Activated CD8-positive, alpha-beta memory T cell treated with anti-CD3 and anti-CD28 coated beads, Interleukin-2, amount 10 ng/mL, durations not matched to agents 7 days and 5 days (primary cell): ENCODE results near the gene PHF8. TPM values are rescaled to one million over a fixed set of nuclear protein-coding genes. Genes with fewer than 3 reads are reported as not detected.
A peak's percentile ranks its signal among the peaks of the same experiment; 100 is the strongest.

Experiments
- ATAC-seq: fragments of 150-1000 bp; cut with Tn5 transposase; one replicate; pipeline ENCODE4 v1.10.0; 2021; ENCODE audit warnings: moderate library complexity
- CTCF ChIA-PET: fragments of 350-600 bp; sonication (Branson Sonifier 250); formaldehyde crosslinking; loops from one replicate; lab custom pipeline; 2021; ENCODE audit warnings: antibody characterized with exemption; lab: Charles Lee
- DNase-seq: peaks from one replicate; pipeline ENCODE4 v3.0.0-alpha.2; 2020
- H3K27ac Mint-ChIP-seq: one replicate; pipeline ENCODE4 v1.8.0; 2021; ENCODE audit warnings: mild to moderate bottlenecking, mixed read lengths
- H3K27me3 Mint-ChIP-seq: one replicate; pipeline ENCODE4 v1.8.0; 2021; ENCODE audit warnings: mixed read lengths
- H3K36me3 Mint-ChIP-seq: one replicate; pipeline ENCODE4 v1.8.0; 2021; ENCODE audit warnings: mild to moderate bottlenecking, mixed read lengths
- H3K4me1 Mint-ChIP-seq: one replicate; pipeline ENCODE4 v1.8.0; 2021; ENCODE audit warnings: mixed read lengths
- H3K4me3 Mint-ChIP-seq: one replicate; pipeline ENCODE4 v1.8.0; 2021; ENCODE audit warnings: mild to moderate bottlenecking, moderate library complexity, mixed read lengths
- H3K9me3 Mint-ChIP-seq: one replicate; pipeline ENCODE4 v1.8.0; 2022; ENCODE audit warnings: low read depth, mixed read lengths
- total RNA-seq, 2 experiments: library from RNA; stranded (reverse); gene quantifications; one replicate each; pipeline ENCODE4 v1.2.3, GENCODE V29; 2021

PHF8 gene
- 10 to 100 TPM; 42.9 to 44.9 TPM for total RNA-seq

DNA sequence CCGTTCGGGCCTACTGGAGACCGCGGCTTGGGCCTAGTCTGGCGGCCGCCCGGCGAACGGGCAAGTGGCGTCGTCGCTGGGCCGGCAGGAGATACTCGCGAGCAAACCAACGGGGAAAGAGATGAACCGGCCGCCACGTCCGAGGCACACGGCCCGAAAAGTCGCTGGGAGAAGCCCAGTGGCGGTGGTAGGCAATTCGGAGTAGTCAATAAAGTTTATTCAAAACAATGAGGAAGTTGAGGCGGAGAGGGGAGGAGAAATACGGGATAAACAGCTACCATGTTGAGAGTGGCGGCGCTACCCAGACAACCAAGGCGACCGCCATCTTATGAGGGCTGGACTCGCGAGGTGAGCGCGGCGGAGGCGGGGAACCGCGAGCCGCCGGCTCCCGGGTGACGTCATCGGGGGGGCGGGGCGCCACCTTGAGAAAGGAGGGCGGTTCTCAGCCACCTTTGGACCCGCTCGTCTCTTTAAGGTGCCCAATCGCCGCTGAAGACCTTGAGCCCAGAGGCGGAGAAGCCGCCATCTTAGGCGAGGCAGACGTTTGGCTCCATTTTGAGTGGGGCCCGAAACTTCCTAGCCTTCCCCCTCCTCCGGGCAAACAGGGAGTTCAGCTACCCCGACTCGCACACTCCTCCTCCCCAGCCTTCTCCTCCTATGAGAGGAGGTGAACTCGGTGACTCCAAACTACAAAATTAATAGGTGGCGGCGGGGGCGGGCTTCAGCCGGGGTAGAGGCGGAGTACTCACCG is at the start of gene PHF8:
Gene PHF8, minus strand, starts transcription at position 348 of the 751 bp plus-strand sequence. CDS start 1,745 bp downstream, outside the sequence.
- Mint-ChIP-seq H3K4me1 (peaks cover 18% of the 10 kb centered on the region), H3K27ac (peak within 1 kb of the TSS; percentile 95), H3K9me3 (no peaks in the 10 kb centered on the region), H3K27me3 (no peaks in the 10 kb centered on the region), H3K4me3 (peak within 1 kb of the TSS; percentile 96), H3K36me3 (peaks cover 10% of the 10 kb centered on the region)
- CTCF ChIA-PET: interaction anchor here (1.2 kb wide), 1 partner anchor 956 kb away, joined by 3 read pairs; the partner anchor contains the start of gene APEX2
- ATAC-seq (peak; percentile 89), DNase-seq (peak; percentile 95)

DNA sequence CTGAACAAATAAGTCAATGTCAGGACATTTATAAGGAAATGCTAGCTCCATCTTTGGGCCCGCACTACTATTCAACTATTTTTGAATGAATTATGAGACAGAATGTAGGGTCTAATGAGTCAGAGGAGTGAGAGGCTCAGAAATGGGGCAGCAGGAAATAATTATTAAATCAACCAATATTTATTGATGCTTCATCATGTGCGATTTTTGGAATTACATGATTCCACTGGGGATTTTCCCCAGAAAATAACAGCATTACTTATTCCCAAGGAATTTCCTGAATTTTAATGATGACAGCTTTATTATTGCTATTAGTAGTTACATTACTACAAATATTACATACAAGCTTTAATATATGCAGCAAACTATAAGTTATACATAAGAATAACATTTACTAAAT is 49.3 kb upstream of the PHF8 start:
- Mint-ChIP-seq H3K9me3 (no peaks in the 10 kb centered on the region), H3K4me1 (no peaks in the 10 kb centered on the region), H3K27ac (no peak overlapping the region), H3K27me3 (no peaks in the 10 kb centered on the region), H3K36me3 (no peaks in the 10 kb centered on the region), H3K4me3 (no peak overlapping the region)
- CTCF ChIA-PET: no interaction called here
- ATAC-seq: no peak
- DNase-seq: no peak

- no peak overlapping the region for H3K4me3 Mint-ChIP-seq
- H3K27me3 Mint-ChIP-seq: no peaks in the 10 kb centered on the region
- ATAC-seq (no peak), DNase-seq (no peak)
- H3K4me1 Mint-ChIP-seq: no peaks in the 10 kb centered on the region
- H3K27ac Mint-ChIP-seq: no peak overlapping the region
- no peaks in the 10 kb centered on the region for H3K36me3 Mint-ChIP-seq
- H3K9me3 Mint-ChIP-seq: no peaks in the 10 kb centered on the region
- CTCF ChIA-PET: no interaction called here
These were observed 48.9 kb upstream of the PHF8 start for GRCh38 chrX:54093159-54093558.

- Mint-ChIP-seq H3K27ac (no peak overlapping the region), H3K27me3 (no peaks in the 10 kb centered on the region), H3K36me3 (peaks cover 1% of the 10 kb centered on the region), H3K9me3 (no peaks in the 10 kb centered on the region), H3K4me3 (no peak overlapping the region), H3K4me1 (no peaks in the 10 kb centered on the region)
- DNase-seq: no peak
- CTCF ChIA-PET: no interaction called here
- ATAC-seq: no peak
These were observed 46.6 kb upstream of the PHF8 start for GRCh38 chrX:54090880-54091279.

- no peak for DNase-seq
- no peak overlapping the region for H3K27ac Mint-ChIP-seq
- CTCF ChIA-PET: no interaction called here
- no peaks in the 10 kb centered on the region for H3K27me3 Mint-ChIP-seq
- H3K9me3 Mint-ChIP-seq: no peaks in the 10 kb centered on the region
- no peaks in the 10 kb centered on the region for H3K4me1 Mint-ChIP-seq
- no peak for ATAC-seq
- no peak overlapping the region for H3K4me3 Mint-ChIP-seq
- peaks cover 2% of the 10 kb centered on the region for H3K36me3 Mint-ChIP-seq
These were observed 44.9 kb upstream of the PHF8 start for GRCh38 chrX:54089191-54089590.

- Mint-ChIP-seq H3K9me3 (no peaks in the 10 kb centered on the region), H3K36me3 (peaks cover 2% of the 10 kb centered on the region), H3K4me3 (no peak overlapping the region), H3K27ac (no peak overlapping the region), H3K27me3 (no peaks in the 10 kb centered on the region), H3K4me1 (no peaks in the 10 kb centered on the region)
- DNase-seq: no peak
- no peak for ATAC-seq
- CTCF ChIA-PET: interaction anchor here (1.3 kb wide), 1 partner anchor 45 kb away, joined by 3 read pairs; no protein-coding TSS in a partner anchor
These were observed 43.4 kb upstream of the PHF8 start for GRCh38 chrX:54087661-54088060.

DNA sequence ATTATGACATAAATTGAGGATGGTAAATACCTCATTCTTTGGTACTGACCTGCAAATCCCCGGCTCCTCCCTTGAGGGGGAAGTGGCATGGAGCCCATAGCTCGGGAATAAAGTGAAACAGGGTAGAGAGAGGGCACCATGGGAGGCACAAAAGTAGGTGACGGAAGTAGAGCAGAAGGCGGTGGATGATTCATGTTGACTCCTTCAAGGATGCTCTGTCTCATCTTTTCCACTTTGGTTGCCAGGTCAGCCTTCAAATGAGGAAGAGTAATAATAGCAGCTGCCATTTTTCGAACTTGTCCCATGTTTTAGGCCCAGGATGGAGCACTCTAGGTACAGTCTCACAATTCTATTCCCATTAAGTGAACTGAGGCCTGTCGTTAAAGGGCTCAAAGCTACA is 41.4 kb upstream of the PHF8 start:
- H3K4me3 Mint-ChIP-seq: no peak overlapping the region
- no peak overlapping the region for H3K27ac Mint-ChIP-seq
- H3K9me3 Mint-ChIP-seq: no peaks in the 10 kb centered on the region
- ATAC-seq: no peak
- no peaks in the 10 kb centered on the region for H3K27me3 Mint-ChIP-seq
- H3K36me3 Mint-ChIP-seq: peaks cover 2% of the 10 kb centered on the region
- DNase-seq: no peak
- no peaks in the 10 kb centered on the region for H3K4me1 Mint-ChIP-seq
- CTCF ChIA-PET: no interaction called here

DNA sequence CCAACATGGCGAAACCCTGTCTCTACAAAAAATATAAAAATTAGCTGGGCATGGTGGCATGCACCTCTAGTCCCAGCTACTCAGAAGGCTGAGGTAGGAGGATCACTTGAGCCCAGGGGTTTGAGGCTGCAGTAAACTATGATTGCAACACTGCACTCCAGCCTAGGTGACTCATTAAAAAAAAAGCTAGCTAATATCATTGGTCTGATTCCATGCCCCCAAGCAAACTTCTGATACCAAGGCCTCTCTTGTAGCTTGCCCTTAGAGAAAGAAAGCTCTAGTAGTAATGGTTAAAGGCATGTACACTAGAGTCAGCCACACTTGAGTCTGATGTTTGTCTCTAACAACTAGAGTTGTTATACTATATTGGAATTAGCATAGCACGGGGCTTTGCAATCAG is 32.6 kb upstream of the PHF8 start:
- H3K9me3 Mint-ChIP-seq: no peaks in the 10 kb centered on the region
- CTCF ChIA-PET: no interaction called here
- no peak for ATAC-seq

DNA sequence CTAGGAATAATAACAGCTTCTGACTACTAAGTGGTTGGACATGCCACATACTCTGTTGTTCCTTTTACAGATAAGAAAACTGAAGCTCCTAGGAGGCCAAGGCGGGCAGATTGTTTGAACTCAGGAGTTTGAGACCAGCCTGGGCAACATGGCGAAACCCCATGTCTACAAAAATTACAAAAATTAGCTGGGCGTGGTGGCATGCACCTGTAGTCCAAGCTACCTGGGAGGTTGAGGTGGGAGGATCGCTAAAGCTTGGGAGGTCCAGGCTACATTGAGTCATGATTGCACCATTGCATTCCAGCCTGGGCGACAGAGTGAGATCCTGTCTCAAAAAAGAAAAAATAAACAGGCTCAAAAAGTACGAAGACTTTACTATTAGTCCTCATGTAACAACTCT is 30.6 kb upstream of the PHF8 start:
- no peaks in the 10 kb centered on the region for H3K27me3 Mint-ChIP-seq
- ATAC-seq: no peak

More for the DNA sequence above, 32.6 kb upstream of the PHF8 start:
- no peaks in the 10 kb centered on the region for H3K36me3 Mint-ChIP-seq
- no peak for DNase-seq
- H3K27me3 Mint-ChIP-seq: no peaks in the 10 kb centered on the region
- no peak overlapping the region for H3K4me3 Mint-ChIP-seq
- no peak overlapping the region for H3K27ac Mint-ChIP-seq
- H3K4me1 Mint-ChIP-seq: no peaks in the 10 kb centered on the region

GRCh38 chrX:54067766-54068165 is 23.5 kb upstream of the PHF8 start:
- no peaks in the 10 kb centered on the region for H3K27me3 Mint-ChIP-seq
- DNase-seq: no peak
- CTCF ChIA-PET: no interaction called here
- H3K9me3 Mint-ChIP-seq: no peaks in the 10 kb centered on the region
- no peaks in the 10 kb centered on the region for H3K36me3 Mint-ChIP-seq
- no peak overlapping the region for H3K4me3 Mint-ChIP-seq
- H3K27ac Mint-ChIP-seq: no peak overlapping the region
- no peaks in the 10 kb centered on the region for H3K4me1 Mint-ChIP-seq
- ATAC-seq: no peak

More for the DNA sequence above, 30.6 kb upstream of the PHF8 start:
- Mint-ChIP-seq H3K9me3 (no peaks in the 10 kb centered on the region), H3K4me1 (no peaks in the 10 kb centered on the region), H3K4me3 (no peak overlapping the region), H3K27ac (no peak overlapping the region), H3K36me3 (no peaks in the 10 kb centered on the region)
- DNase-seq: no peak
- CTCF ChIA-PET: no interaction called here

DNA sequence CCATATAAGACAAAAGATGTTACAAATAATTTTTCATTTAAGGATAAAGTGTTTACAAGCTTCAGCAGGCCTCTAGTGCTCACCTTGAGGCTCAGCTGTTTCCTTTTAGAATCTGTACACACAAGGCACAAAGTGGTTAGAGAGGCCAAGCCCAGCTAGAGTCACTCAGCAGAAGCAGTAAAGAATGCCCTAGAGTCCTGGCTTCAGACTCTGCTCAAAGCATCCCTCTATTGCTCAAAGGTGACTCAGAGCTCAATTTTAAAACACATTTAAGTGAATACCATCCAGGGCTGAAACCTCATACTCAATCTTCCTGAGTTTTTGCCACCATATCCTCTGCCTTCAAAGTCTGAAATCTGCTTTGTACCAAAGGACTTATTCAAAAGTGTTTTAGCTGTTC is 22.6 kb upstream of the PHF8 start:
- Mint-ChIP-seq H3K4me3 (no peak overlapping the region), H3K27me3 (no peaks in the 10 kb centered on the region), H3K27ac (no peak overlapping the region), H3K4me1 (no peaks in the 10 kb centered on the region), H3K36me3 (no peaks in the 10 kb centered on the region), H3K9me3 (no peaks in the 10 kb centered on the region)
- no peak for DNase-seq
- ATAC-seq: no peak
- CTCF ChIA-PET: no interaction called here

DNA sequence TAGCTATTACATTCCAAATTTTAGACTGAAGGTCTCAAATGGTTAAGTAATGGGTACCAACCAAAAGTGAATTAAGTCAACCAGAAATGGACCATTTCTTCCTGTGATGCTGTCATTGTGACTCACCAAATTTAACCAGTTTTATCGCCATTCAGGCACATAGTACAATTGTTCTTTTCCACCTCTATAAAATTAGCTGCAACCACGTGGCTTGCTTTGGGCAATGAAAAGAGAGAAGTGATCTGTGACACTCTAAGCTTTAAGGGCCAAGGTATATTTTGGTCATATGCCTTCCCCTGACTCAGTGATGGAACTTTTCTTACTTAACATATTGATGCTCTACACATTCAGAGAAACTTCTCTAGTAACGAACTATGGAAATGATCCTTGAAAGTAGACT is 20.3 kb upstream of the PHF8 start:
- no peaks in the 10 kb centered on the region for H3K4me1 Mint-ChIP-seq
- CTCF ChIA-PET: no interaction called here
- DNase-seq: no peak
- H3K27ac Mint-ChIP-seq: no peak overlapping the region
- no peaks in the 10 kb centered on the region for H3K36me3 Mint-ChIP-seq
- H3K27me3 Mint-ChIP-seq: no peaks in the 10 kb centered on the region
- no peak overlapping the region for H3K4me3 Mint-ChIP-seq
- no peak for ATAC-seq
- no peaks in the 10 kb centered on the region for H3K9me3 Mint-ChIP-seq

- Mint-ChIP-seq H3K9me3 (no peaks in the 10 kb centered on the region), H3K27ac (no peak overlapping the region), H3K27me3 (no peaks in the 10 kb centered on the region), H3K36me3 (no peaks in the 10 kb centered on the region), H3K4me1 (no peaks in the 10 kb centered on the region), H3K4me3 (no peak overlapping the region)
- DNase-seq (no peak), ATAC-seq (no peak)
- CTCF ChIA-PET: no interaction called here
These were observed 19.1 kb upstream of the PHF8 start for GRCh38 chrX:54063361-54063760.

DNA sequence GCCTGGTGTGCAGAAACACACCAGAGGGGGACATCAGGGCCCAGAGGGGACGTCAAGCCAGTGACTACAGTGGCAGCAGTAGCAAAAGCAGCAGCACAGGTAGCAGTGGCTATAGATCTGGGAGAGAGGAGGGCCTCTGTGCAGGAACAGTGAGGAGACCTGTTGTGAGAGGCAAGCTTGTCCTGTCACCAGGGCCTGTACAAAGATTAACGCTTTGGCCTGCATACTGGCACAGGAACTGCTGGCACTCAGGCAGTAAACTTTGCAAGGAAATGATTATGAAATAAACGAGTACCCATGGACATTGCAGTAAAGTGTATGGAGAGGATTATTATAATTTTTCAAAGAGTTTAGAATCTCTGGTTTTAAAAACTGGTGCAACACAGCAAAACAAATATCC is 5.5 kb upstream of the PHF8 start:
- DNase-seq: no peak
- Mint-ChIP-seq H3K27ac (no peak overlapping the region), H3K36me3 (no peaks in the 10 kb centered on the region), H3K9me3 (no peaks in the 10 kb centered on the region), H3K4me3 (no peak overlapping the region), H3K4me1 (peaks cover 5% of the 10 kb centered on the region), H3K27me3 (no peaks in the 10 kb centered on the region)
- CTCF ChIA-PET: no interaction called here
- no peak for ATAC-seq
